Measurements from ENCODE around the gene NCAPH2. TPM values are rescaled to one million over a fixed set of nuclear protein-coding genes. Genes with fewer than 3 reads are reported as not detected.

The NCAPH2 gene
- total and polyA plus RNA-seq, 2 of the 13 experiments (the other 11 are each of a cell fraction or from before 2014, with no cell fraction given) = 28.1 to 64.4 TPM

DNA sequence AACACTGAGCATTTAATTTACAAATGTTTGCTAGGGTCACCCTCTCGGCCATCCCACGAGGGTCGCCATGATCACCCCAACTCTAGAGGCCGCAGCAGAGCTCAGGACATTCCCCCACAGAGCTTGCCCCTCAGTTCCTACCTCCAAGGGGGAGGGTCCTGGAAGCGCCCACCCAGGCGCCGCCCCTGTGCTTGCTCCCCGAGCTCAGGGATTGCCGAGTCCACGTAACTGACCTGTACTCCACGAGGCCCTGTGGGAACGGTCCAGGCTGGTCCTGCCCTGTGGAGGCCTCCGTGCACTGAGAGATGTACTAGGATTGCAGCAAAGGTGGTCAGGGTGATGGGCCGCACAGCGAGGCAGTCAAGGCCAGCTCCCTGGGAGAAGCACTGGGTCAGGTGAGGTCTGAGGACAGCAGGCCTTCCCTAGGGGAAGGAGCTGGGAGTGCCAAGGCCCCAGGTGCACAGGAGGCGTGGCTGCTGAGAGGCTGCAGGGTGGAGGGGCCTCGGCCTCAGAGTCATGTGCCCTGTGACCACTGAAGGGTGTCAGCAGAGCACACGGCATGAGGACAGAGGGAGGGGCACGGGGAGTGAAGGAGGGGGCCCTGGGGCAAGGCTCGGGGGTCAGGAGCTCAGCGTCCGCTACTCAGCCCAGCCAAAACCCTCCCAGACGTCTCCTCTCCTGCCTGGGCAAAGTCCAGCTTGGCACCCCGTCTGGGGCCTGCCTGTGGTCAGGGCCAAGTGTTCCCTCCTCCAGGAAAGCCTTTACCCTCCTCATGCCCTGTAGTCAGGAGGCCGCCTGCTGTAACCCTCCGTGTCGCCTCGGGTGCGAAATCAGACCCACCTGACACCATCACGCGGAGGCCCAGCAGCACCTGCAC, 23.8 kb upstream of the NCAPH2 start (continued):
- TF ChIP-seq ELF4 (CRISPR knock-in tag; IDR thresholded peaks at IDR 0.05; ENCODE audit: borderline replicate concordance) (no peak), FOSL1 (CRISPR knock-in tag; IDR thresholded peaks at IDR 0.05; ENCODE audit: borderline replicate concordance) (no peak), ZNF264 (CRISPR knock-in tag; IDR thresholded peaks at IDR 0.05) (no peak), ATAD3A (CRISPR knock-in tag; IDR thresholded peaks at IDR 0.05) (no peak), ARNT (IDR thresholded peaks at IDR 0.05) (no peak), POLR2A (IDR thresholded peaks at IDR 0.05; ENCODE audit: insufficient read depth in 1 of 2, low read depth in 2 of 2, low read length in 2 of 2) (peak in 1 of 2 experiments; percentile 21; a peak in 1 of 4 replicates), ZNF878 (CRISPR knock-in tag; IDR thresholded peaks at IDR 0.05) (no peak), ZNF343 (CRISPR knock-in tag; IDR thresholded peaks at IDR 0.05) (no peak), ISL2 (CRISPR knock-in tag; IDR thresholded peaks at IDR 0.05) (no peak), SUZ12 (IDR thresholded peaks at IDR 0.05; ENCODE audit: low read depth, low read length) (no peak), SALL2 (CRISPR knock-in tag; IDR thresholded peaks at IDR 0.05) (0 out of 2 replicates have a peak, but pooled peaks have one; percentile 1), PAF1 (CRISPR knock-in tag; IDR thresholded peaks at IDR 0.05) (0 out of 2 replicates have a peak, but pooled peaks have one; percentile 57), ZFY (CRISPR knock-in tag; IDR thresholded peaks at IDR 0.05) (peak; percentile 9; the same call in 1 of the 2 replicates)
- TF ChIP-seq, protein P1, sequence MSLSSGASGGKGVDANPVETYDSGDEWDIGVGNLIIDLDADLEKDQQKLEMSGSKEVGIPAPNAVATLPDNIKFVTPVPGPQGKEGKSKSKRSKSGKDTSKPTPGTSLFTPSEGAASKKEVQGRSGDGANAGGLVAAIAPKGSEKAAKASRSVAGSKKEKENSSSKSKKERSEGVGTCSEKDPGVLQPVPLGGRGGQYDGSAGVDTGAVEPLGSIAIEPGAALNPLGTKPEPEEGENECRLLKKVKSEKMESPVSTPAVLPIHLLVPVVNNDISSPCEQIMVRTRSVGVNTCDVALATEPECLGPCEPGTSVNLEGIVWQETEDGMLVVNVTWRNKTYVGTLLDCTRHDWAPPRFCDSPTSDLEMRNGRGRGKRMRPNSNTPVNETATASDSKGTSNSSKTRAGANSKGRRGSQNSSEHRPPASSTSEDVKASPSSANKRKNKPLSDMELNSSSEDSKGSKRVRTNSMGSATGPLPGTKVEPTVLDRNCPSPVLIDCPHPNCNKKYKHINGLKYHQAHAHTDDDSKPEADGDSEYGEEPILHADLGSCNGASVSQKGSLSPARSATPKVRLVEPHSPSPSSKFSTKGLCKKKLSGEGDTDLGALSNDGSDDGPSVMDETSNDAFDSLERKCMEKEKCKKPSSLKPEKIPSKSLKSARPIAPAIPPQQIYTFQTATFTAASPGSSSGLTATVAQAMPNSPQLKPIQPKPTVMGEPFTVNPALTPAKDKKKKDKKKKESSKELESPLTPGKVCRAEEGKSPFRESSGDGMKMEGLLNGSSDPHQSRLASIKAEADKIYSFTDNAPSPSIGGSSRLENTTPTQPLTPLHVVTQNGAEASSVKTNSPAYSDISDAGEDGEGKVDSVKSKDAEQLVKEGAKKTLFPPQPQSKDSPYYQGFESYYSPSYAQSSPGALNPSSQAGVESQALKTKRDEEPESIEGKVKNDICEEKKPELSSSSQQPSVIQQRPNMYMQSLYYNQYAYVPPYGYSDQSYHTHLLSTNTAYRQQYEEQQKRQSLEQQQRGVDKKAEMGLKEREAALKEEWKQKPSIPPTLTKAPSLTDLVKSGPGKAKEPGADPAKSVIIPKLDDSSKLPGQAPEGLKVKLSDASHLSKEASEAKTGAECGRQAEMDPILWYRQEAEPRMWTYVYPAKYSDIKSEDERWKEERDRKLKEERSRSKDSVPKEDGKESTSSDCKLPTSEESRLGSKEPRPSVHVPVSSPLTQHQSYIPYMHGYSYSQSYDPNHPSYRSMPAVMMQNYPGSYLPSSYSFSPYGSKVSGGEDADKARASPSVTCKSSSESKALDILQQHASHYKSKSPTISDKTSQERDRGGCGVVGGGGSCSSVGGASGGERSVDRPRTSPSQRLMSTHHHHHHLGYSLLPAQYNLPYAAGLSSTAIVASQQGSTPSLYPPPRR (CRISPR knock-in tag; IDR thresholded peaks at IDR 0.05; ENCODE audit: borderline replicate concordance) = no peak
- TF ChIP-seq, protein P2, sequence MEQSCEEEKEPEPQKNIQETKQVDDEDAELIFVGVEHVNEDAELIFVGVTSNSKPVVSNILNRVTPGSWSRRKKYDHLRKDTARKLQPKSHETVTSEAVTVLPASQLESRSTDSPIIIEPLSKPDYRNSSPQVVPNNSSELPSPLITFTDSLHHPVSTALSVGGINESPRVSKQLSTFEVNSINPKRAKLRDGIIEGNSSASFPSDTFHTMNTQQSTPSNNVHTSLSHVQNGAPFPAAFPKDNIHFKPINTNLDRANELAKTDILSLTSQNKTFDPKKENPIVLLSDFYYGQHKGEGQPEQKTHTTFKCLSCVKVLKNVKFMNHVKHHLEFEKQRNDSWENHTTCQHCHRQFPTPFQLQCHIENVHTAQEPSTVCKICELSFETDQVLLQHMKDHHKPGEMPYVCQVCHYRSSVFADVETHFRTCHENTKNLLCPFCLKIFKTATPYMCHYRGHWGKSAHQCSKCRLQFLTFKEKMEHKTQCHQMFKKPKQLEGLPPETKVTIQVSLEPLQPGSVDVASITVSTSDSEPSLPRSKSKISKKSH (CRISPR knock-in tag; IDR thresholded peaks at IDR 0.05; ENCODE audit: borderline replicate concordance) = 0 out of 2 replicates have a peak, but pooled peaks have one; percentile 17
- TF ChIP-seq, protein P3, sequence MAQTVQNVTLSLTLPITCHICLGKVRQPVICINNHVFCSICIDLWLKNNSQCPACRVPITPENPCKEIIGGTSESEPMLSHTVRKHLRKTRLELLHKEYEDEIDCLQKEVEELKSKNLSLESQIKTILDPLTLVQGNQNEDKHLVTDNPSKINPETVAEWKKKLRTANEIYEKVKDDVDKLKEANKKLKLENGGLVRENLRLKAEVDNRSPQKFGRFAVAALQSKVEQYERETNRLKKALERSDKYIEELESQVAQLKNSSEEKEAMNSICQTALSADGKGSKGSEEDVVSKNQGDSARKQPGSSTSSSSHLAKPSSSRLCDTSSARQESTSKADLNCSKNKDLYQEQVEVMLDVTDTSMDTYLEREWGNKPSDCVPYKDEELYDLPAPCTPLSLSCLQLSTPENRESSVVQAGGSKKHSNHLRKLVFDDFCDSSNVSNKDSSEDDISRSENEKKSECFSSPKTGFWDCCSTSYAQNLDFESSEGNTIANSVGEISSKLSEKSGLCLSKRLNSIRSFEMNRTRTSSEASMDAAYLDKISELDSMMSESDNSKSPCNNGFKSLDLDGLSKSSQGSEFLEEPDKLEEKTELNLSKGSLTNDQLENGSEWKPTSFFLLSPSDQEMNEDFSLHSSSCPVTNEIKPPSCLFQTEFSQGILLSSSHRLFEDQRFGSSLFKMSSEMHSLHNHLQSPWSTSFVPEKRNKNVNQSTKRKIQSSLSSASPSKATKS (CRISPR knock-in tag; IDR thresholded peaks at IDR 0.05) = no peak

Data from HepG2 (cell line).